CD14-positive monocyte (primary cell): Measurements from ENCODE around the gene MAD1L1. TPM values are rescaled to one million over a fixed set of nuclear protein-coding genes. Genes with fewer than 3 reads are reported as not detected.

Experiments
- DNase-seq, 3 donors: peaks; one replicate each; pipeline ENCODE4 v3.0.0-alpha.2; 2011 to 2022
- H2AFZ ChIP-seq: 2 replicates; pipeline ENCODE4 v1.6.0; 2012; ENCODE audit warnings: mild to moderate bottlenecking, low read depth, low read length, inconsistent platforms; ENCODE audit not compliant: insufficient read depth, poor library complexity, severe bottlenecking
- H3K27ac ChIP-seq, 2 donors: 1 replicate in 1 of 2; 2 replicates in 1 of 2; pipeline ENCODE4 v1.5.1; 2012 to 2013; ENCODE audit warnings: low read length in 2 of 2, control low read depth in 1 of 2, inconsistent platforms in 1 of 2, low read depth in 1 of 2, mild to moderate bottlenecking in 1 of 2
- H3K27me3 ChIP-seq, 2 donors: one replicate each; pipeline versions ENCODE4 v1.6.0 to v1.6.1; 2011 to 2013; ENCODE audit warnings: low read length in 2 of 2; ENCODE audit not compliant: control insufficient read depth in 2 of 2, insufficient read depth in 2 of 2
- H3K36me3 ChIP-seq, 2 donors: replicated peaks in 1 of 2; 1 replicate in 1 of 2; 2 replicates in 1 of 2; pipeline versions ENCODE4 v1.5.1 to v1.6.1; 2012 to 2013; ENCODE audit warnings: low read length in 2 of 2, control low read depth in 1 of 2, inconsistent platforms in 1 of 2, mild to moderate bottlenecking in 1 of 2; ENCODE audit not compliant: insufficient read depth in 2 of 2, control insufficient read depth in 1 of 2
- H3K4me1 ChIP-seq, 2 donors: 1 replicate in 1 of 2; 2 replicates in 1 of 2; pipeline versions ENCODE4 v1.5.1 to v1.6.1; 2012 to 2013; ENCODE audit warnings: low read length in 2 of 2, control low read depth in 1 of 2, inconsistent platforms in 1 of 2, mild to moderate bottlenecking in 1 of 2, moderate library complexity in 1 of 2; ENCODE audit not compliant: insufficient read depth in 2 of 2, control insufficient read depth in 1 of 2
- H3K4me2 ChIP-seq: replicated peaks from 2 replicates; pipeline ENCODE3; 2012; ENCODE audit warnings: low read length, moderate library complexity, mild to moderate bottlenecking; ENCODE audit not compliant: poor library complexity, severe bottlenecking; ENCODE audit errors: extremely low read depth
- H3K4me3 ChIP-seq, 3 experiments: fragments of 200-600 bp in 1 of 3; sonication (generic) in 1 of 3; replicated peaks in 1 of 3; 1 replicate in 2 of 3; 2 replicates in 1 of 3; pipeline ENCODE4 v1.5.1; 2011 to 2013; ENCODE audit warnings: low read length in 3 of 3, mild to moderate bottlenecking in 3 of 3, control low read depth in 2 of 3, low read depth in 2 of 3, inconsistent platforms in 1 of 3, moderate library complexity in 1 of 3
- H3K79me2 ChIP-seq: 2 replicates; pipeline ENCODE4 v1.6.0; 2012; ENCODE audit warnings: mild to moderate bottlenecking, control low read depth, inconsistent platforms, low read length, moderate library complexity; ENCODE audit not compliant: insufficient read depth
- H3K9ac ChIP-seq: 2 replicates; pipeline ENCODE4 v1.6.0; 2017; ENCODE audit warnings: low read length, mild to moderate bottlenecking; ENCODE audit not compliant: insufficient read depth, poor library complexity, severe bottlenecking
- H3K9me3 ChIP-seq, 2 donors: replicated peaks in 1 of 2; 1 replicate in 1 of 2; 2 replicates in 1 of 2; pipeline versions ENCODE4 v1.5.1 to v1.6.1; 2012 to 2013; ENCODE audit warnings: low read length in 2 of 2, control low read depth in 1 of 2; ENCODE audit not compliant: control insufficient read depth in 1 of 2, insufficient read depth in 1 of 2
- H4K20me1 ChIP-seq: 2 replicates; pipeline ENCODE4 v1.6.0; 2012; ENCODE audit warnings: mild to moderate bottlenecking, low read length, control low read depth, moderate library complexity; ENCODE audit not compliant: insufficient read depth
- H3K27ac Mint-ChIP-seq, 7 donors: one replicate each; pipeline ENCODE4 v1.8.0; 2020; ENCODE audit warnings: mild to moderate bottlenecking in 7 of 7, mixed read lengths in 7 of 7, moderate library complexity in 6 of 7, inconsistent platforms in 2 of 7
- H3K27me3 Mint-ChIP-seq, 3 donors: one replicate each; pipeline ENCODE4 v1.8.0; 2021 to 2022; ENCODE audit warnings: low read depth in 3 of 3, mild to moderate bottlenecking in 3 of 3, mixed read lengths in 3 of 3, moderate library complexity in 3 of 3, inconsistent platforms in 1 of 3
- H3K36me3 Mint-ChIP-seq, 2 donors: one replicate each; pipeline ENCODE4 v1.8.0; 2020; ENCODE audit warnings: mixed read lengths in 2 of 2, inconsistent platforms in 1 of 2, mild to moderate bottlenecking in 1 of 2
- H3K4me1 Mint-ChIP-seq: one replicate; pipeline ENCODE4 v1.8.0; 2020; ENCODE audit warnings: mild to moderate bottlenecking, mixed read lengths
- H3K4me3 Mint-ChIP-seq, 2 donors: one replicate each; pipeline ENCODE4 v1.8.0; 2020; ENCODE audit warnings: mild to moderate bottlenecking in 2 of 2, mixed read lengths in 2 of 2, moderate library complexity in 1 of 2
- H3K9me3 Mint-ChIP-seq, 7 donors: one replicate each; pipeline ENCODE4 v1.8.0; 2020 to 2022; ENCODE audit warnings: mixed read lengths in 7 of 7, mild to moderate bottlenecking in 6 of 7, moderate library complexity in 6 of 7, inconsistent platforms in 2 of 7
- CTCF ChIP-seq: fragments of 200-600 bp; IDR thresholded peaks from one replicate; pipeline ENCODE4 v1.8.0; 2022; ENCODE audit warnings: antibody characterized with exemption, mild to moderate bottlenecking
- WGBS: methylation state at CpG from one replicate; pipeline ENCODE4 v1.1.5; 2013; ENCODE audit warnings: missing lambda C conversion rate; ENCODE audit not compliant: insufficient coverage; 5-methylcytosine and 5-hydroxymethylcytosine counted together
- intact Hi-C, 2 donors: fragments of 100-400 bp; cut with micrococcal nuclease; formaldehyde crosslinking; loops; one replicate each; pipeline versions ENCODE4 v1.15.0 to v1.15.1; 2023
- polyA plus RNA-seq, 3 donors: library from polyadenylated mRNA; depleted of rRNA in 1 of 3; unstranded in 2 of 3; stranded (reverse) in 1 of 3; fragments of 300-500 nt in 2 of 3; fragments of >200 nt in 1 of 3; fragmentation: Illumina TruSeq in 2 of 3; gene quantifications; 1 replicate in 2 of 3; 2 replicates in 1 of 3; pipeline ENCODE4 v1.2.3, GENCODE V29; 2012 to 2021

MAD1L1 gene
- polyA plus RNA-seq, 3 donors: 22.0 to 39.4 (median 33.2) TPM

GRCh38 chr7:2198760-2199159 lies 34.0 kb downstream of the MAD1L1 start:
- intact Hi-C loops: no loop called here
- H3K4me3 Mint-ChIP-seq: no peak overlapping the region
- no peaks in the 10 kb centered on the region for H3K79me2 ChIP-seq
- peak overlapping the region in 1 of 7 donors; percentile 26 for H3K27ac Mint-ChIP-seq
- peaks cover 69 to 82% of the 10 kb centered on the region in 2 donors for H3K36me3 Mint-ChIP-seq
- H3K27me3 ChIP-seq: no peaks in the 10 kb centered on the region
- H3K4me2 ChIP-seq: no peak overlapping the region
- peaks cover 0 to 3% of the 10 kb centered on the region in 2 donors for H3K4me1 ChIP-seq
- H3K9me3 ChIP-seq: peaks cover 13 to 14% of the 10 kb centered on the region in 2 donors
- H3K36me3 ChIP-seq: peaks cover 52 to 93% of the 10 kb centered on the region in 2 donors
- no peak overlapping the region for H3K9ac ChIP-seq
- no peak for DNase-seq
- no peaks in the 10 kb centered on the region for H4K20me1 ChIP-seq
- H3K9me3 Mint-ChIP-seq: peaks cover 8 to 27% (median 15%) of the 10 kb centered on the region in 7 donors
- 94% methylated on average over 10 of the region's 10 CpGs for WGBS
- no peak overlapping the region for H2AFZ ChIP-seq
- H3K4me3 ChIP-seq: no peak overlapping the region
- H3K27me3 Mint-ChIP-seq: peaks cover 0 to 2% (median 1%) of the 10 kb centered on the region in 3 donors
- H3K27ac ChIP-seq: no peak overlapping the region
- peaks cover 2% of the 10 kb centered on the region for H3K4me1 Mint-ChIP-seq
- TF ChIP-seq CTCF: no peak

- Histone ChIP-seq H3K27ac (no peak overlapping the region), H3K36me3 (peaks cover 58 to 96% of the 10 kb centered on the region in 2 donors), H3K9me3 (peaks cover 13 to 14% of the 10 kb centered on the region in 2 donors), H3K27me3 (no peaks in the 10 kb centered on the region), H3K9ac (no peak overlapping the region), H4K20me1 (no peaks in the 10 kb centered on the region), H3K4me2 (no peak overlapping the region), H3K79me2 (no peaks in the 10 kb centered on the region), H2AFZ (no peak overlapping the region), H3K4me3 (no peak overlapping the region), H3K4me1 (no peaks in the 10 kb centered on the region)
- no peak for TF ChIP-seq CTCF
- Mint-ChIP-seq H3K27me3 (peaks cover 0 to 2% (median 1%) of the 10 kb centered on the region in 3 donors), H3K27ac (no peak overlapping the region), H3K9me3 (peaks cover 8 to 27% (median 15%) of the 10 kb centered on the region in 7 donors), H3K4me1 (no peaks in the 10 kb centered on the region), H3K4me3 (no peak overlapping the region), H3K36me3 (peaks cover 68 to 84% of the 10 kb centered on the region in 2 donors)
- 97% methylated on average over 11 of the region's 15 CpGs for WGBS
- intact Hi-C loops: no loop called here
- DNase-seq: no peak
Measured at GRCh38 chr7:2198206-2198605, 34.5 kb downstream of the MAD1L1 start.
